MG63 (cell line): ENCODE measurements around the gene KCNJ5. TPM values are rescaled to one million over a fixed set of nuclear protein-coding genes. Genes with fewer than 3 reads are reported as not detected.

Source experiments
- total RNA-seq: library from RNA; depleted of rRNA; stranded (reverse); fragments of >200 nt; shearing (Covaris generic); gene quantifications from 2 replicates; pipeline ENCODE4 v1.2.3, GENCODE V29; 2014; ENCODE audit warnings: low replicate concordance; rRNA removed

The KCNJ5 gene
- total RNA-seq, 1 experiment from 2014 or later: not detected

Other genes with a start within 250 kb of the KCNJ5 start
- 6.1 and 6.4 TPM in 2 replicates for gene FLI1, start 197.3 kb upstream of the KCNJ5 start, total RNA-seq
- gene KCNJ1, start 24.1 kb upstream of the KCNJ5 start, total RNA-seq: not detected in 2 replicates
- not detected in 2 replicates for gene TP53AIP1, start 51.5 kb downstream of the KCNJ5 start, total RNA-seq